ENCODE data around the gene SPECC1. TPM values are rescaled to one million over a fixed set of nuclear protein-coding genes. Genes with fewer than 3 reads are reported as not detected.
A peak's percentile ranks its signal among the peaks of the same experiment; 100 is the strongest.
"Not testable (repeated sequence)": the region's sequence is repeated elsewhere in the genome, so short reads cannot be mapped to it uniquely, and the experiment has no call there.

SPECC1 gene
- total RNA-seq, 1 experiment from 2014 or later, result 55.3 TPM

- TF ChIP-seq, protein P1, sequence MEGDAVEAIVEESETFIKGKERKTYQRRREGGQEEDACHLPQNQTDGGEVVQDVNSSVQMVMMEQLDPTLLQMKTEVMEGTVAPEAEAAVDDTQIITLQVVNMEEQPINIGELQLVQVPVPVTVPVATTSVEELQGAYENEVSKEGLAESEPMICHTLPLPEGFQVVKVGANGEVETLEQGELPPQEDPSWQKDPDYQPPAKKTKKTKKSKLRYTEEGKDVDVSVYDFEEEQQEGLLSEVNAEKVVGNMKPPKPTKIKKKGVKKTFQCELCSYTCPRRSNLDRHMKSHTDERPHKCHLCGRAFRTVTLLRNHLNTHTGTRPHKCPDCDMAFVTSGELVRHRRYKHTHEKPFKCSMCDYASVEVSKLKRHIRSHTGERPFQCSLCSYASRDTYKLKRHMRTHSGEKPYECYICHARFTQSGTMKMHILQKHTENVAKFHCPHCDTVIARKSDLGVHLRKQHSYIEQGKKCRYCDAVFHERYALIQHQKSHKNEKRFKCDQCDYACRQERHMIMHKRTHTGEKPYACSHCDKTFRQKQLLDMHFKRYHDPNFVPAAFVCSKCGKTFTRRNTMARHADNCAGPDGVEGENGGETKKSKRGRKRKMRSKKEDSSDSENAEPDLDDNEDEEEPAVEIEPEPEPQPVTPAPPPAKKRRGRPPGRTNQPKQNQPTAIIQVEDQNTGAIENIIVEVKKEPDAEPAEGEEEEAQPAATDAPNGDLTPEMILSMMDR (IDR thresholded peaks at IDR 0.05; ENCODE audit: unreplicated experiment), result no peak
- BruUV-seq (replicated peaks), result no TSS peak
- Mint-ChIP-seq H3K4me3 (ENCODE audit: unreplicated experiment) (no peak overlapping the region), H3K27ac (ENCODE audit: low read depth, unreplicated experiment) (no peak overlapping the region), H3K4me1 (ENCODE audit: insufficient read depth, unreplicated experiment) (no peaks in the 10 kb centered on the region), H3K27me3 (ENCODE audit: insufficient read depth, unreplicated experiment) (no peaks in the 10 kb centered on the region), H3K9me3 (ENCODE audit: unreplicated experiment) (no peaks in the 10 kb centered on the region), H3K36me3 (ENCODE audit: insufficient read depth, unreplicated experiment) (peaks cover 3% of the 10 kb centered on the region)
- intact Hi-C loops (cut with micrococcal nuclease), result no loop called here
- ChIA-PET POLR2A (interaction anchor here (1.5 kb wide), 1 partner anchor 10 kb away, joined by 3 read pairs; no protein-coding TSS in a partner anchor), CTCF (interaction anchor here (2.1 kb wide), 1 partner anchor 81 kb away, joined by 7 read pairs; no protein-coding TSS in a partner anchor)
- no peak for DNase-seq (ENCODE audit: unreplicated experiment)
These were observed 64.8 kb downstream of the SPECC1 start for GRCh38 chr17:20074001-20074400.

- BruUV-seq (replicated peaks), result no TSS peak
- intact Hi-C loops (cut with micrococcal nuclease), result no loop called here
- CTCF ChIA-PET, result interaction anchor here (2.1 kb wide), 1 partner anchor 82 kb away, joined by 7 read pairs; no protein-coding TSS in a partner anchor
- TF ChIP-seq, protein P1 (IDR thresholded peaks at IDR 0.05; ENCODE audit: unreplicated experiment), result no peak
- Mint-ChIP-seq H3K4me3 (ENCODE audit: unreplicated experiment) (no peak overlapping the region), H3K4me1 (ENCODE audit: insufficient read depth, unreplicated experiment) (no peaks in the 10 kb centered on the region), H3K27ac (ENCODE audit: low read depth, unreplicated experiment) (no peak overlapping the region), H3K27me3 (ENCODE audit: insufficient read depth, unreplicated experiment) (no peaks in the 10 kb centered on the region), H3K36me3 (ENCODE audit: insufficient read depth, unreplicated experiment) (no peaks in the 10 kb centered on the region), H3K9me3 (ENCODE audit: unreplicated experiment) (no peaks in the 10 kb centered on the region)
- no peak for DNase-seq (ENCODE audit: unreplicated experiment)
- POLR2A ChIA-PET, result interaction anchor here (1.5 kb wide), 1 partner anchor 11 kb away, joined by 3 read pairs; no protein-coding TSS in a partner anchor
These were observed 65.3 kb downstream of the SPECC1 start for GRCh38 chr17:20074489-20074888.

DNA sequence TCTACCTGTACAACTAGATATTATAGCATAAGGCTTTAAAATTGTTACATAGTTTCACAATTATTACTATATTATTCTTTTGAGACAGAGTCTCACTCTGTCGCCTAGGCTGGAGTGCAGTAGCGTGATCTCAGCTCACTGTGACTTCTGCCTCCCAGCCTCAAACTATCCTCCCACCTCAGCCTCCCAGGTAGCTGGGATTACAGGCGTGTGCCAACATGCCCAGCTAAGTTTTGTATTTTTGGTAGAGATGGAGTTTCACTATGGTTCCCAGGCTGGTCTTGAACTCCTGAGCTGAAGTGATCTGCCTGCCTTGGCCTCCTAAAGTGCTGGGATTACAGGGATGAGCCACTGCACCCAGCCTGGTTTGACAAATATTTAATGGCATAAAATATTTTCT lies 67.0 kb downstream of the SPECC1 start:
- POLR2A ChIA-PET, result interaction anchor here (0.7 kb wide), 1 partner anchor 621 kb away, joined by 3 read pairs; no protein-coding TSS in a partner anchor
- CTCF ChIA-PET, result interaction anchor here (1.2 to 2.1 kb wide), 4 partner anchors 10 to 83 kb away, joined by 3 to 11 read pairs (median 6); no protein-coding TSS in a partner anchor
- H3K36me3 Mint-ChIP-seq (ENCODE audit: insufficient read depth, unreplicated experiment); DNase-seq (ENCODE audit: unreplicated experiment); H3K4me1 Mint-ChIP-seq (ENCODE audit: insufficient read depth, unreplicated experiment); H3K27me3 Mint-ChIP-seq (ENCODE audit: insufficient read depth, unreplicated experiment); H3K4me3 Mint-ChIP-seq (ENCODE audit: unreplicated experiment); BruUV-seq (replicated peaks); H3K9me3 Mint-ChIP-seq (ENCODE audit: unreplicated experiment); intact Hi-C loops (cut with micrococcal nuclease): not testable (repeated sequence)
- H3K27ac Mint-ChIP-seq (ENCODE audit: low read depth, unreplicated experiment), result peak overlapping the region; percentile 57

- H3K27me3 Mint-ChIP-seq (ENCODE audit: insufficient read depth, unreplicated experiment), result no peaks in the 10 kb centered on the region
- no peaks in the 10 kb centered on the region for H3K9me3 Mint-ChIP-seq (ENCODE audit: unreplicated experiment)
- CTCF ChIA-PET, result no interaction called here
- intact Hi-C loops (cut with micrococcal nuclease), result no loop called here
- no peak overlapping the region for H3K4me3 Mint-ChIP-seq (ENCODE audit: unreplicated experiment)
- no TSS peak for BruUV-seq (replicated peaks)
- TF ChIP-seq, protein P1 (IDR thresholded peaks at IDR 0.05; ENCODE audit: unreplicated experiment), result no peak
- POLR2A ChIA-PET, result no interaction called here
- H3K4me1 Mint-ChIP-seq (ENCODE audit: insufficient read depth, unreplicated experiment), result no peaks in the 10 kb centered on the region
- H3K27ac Mint-ChIP-seq (ENCODE audit: low read depth, unreplicated experiment), result no peak overlapping the region
- DNase-seq (ENCODE audit: unreplicated experiment), result no peak
- no peaks in the 10 kb centered on the region for H3K36me3 Mint-ChIP-seq (ENCODE audit: insufficient read depth, unreplicated experiment)
These were observed 69.0 kb downstream of the SPECC1 start for GRCh38 chr17:20077978-20078685.
